Left lobe of liver (tissue), 2 donors: ENCODE data around the gene CRAT. TPM values are rescaled to one million over a fixed set of nuclear protein-coding genes. Genes with fewer than 3 reads are reported as not detected.
"Not testable (repeated sequence)": the region's sequence is repeated elsewhere in the genome, so short reads cannot be mapped to it uniquely, and the experiment has no call there.

Experiments used
- ATAC-seq: fragments of 200-7000 bp; cut with Tn5 transposase; one replicate; pipeline ENCODE4 v1.9.1; 2020; ENCODE audit warnings: mild to moderate bottlenecking, moderate library complexity
- DNase-seq: peaks from one replicate; pipeline ENCODE4 v3.0.0-alpha.2; 2020; ENCODE audit warnings: low spot score
- total RNA-seq: library from RNA; stranded (reverse); gene quantifications from one replicate; pipeline ENCODE4 v1.2.1, GENCODE V29; 2021
- donor health status: DM: no; HTN: no; CAD: no; lungs with moderate emphysema.
- donor health status: DM: no; HTN: yes; CAD: no.

CRAT gene
- total RNA-seq, 1 donor from 2014 or later: 105 TPM

GRCh38 chr9:129139233-129139992 is 28.8 kb upstream of the CRAT start:
- peak; percentile 78 for ATAC-seq
- peak; percentile 81 for DNase-seq

GRCh38 chr9:129138476-129139232 is 28.1 kb upstream of the CRAT start:
- ATAC-seq (peak; percentile 66), DNase-seq (peak; percentile 87)

- DNase-seq (no peak), ATAC-seq (no peak)
Observed at GRCh38 chr9:129138144-129138462, 27.5 kb upstream of the CRAT start.

DNA sequence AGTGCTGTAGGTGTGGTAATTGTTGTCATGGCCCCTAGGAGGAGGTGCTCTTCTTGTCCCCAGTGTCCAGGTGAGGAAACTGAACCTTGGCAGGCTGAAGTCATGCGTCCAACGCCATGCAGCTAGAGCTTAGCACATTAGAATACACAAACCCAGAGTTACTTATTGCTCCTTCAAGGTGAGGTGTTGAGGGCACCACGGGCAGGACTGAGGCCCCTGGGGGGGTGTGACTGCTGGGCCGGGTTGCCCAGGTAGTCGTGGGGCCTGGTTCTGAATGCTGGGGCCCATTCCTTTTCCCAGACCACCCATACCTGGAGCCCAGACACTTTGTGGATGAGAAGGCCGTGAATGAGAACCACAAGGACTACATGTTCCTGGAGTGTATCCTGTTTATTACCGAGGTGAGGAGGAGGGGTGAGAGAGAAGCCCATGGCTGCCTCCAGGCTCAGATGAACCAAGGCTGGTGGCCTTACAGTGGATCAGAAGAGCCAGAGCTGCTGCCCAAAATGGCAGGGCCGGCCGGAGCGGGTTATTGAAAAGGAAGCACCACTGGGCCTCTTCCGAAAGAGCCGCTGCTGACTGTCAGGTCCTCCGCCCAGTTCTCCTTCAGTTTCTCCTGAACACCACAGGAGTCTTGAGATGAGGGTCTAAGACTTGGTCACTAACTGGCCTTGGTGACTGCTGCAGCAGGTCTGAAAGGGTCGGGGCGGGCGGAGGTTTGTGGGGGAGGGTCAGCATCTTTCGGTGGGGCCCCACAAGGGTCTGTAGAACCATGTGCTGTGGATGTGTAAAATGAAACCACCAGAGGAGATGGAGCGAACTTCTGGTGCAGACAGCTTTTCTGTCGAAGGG is 26.9 kb upstream of the CRAT start:
- DNase-seq: no peak

GRCh38 chr9:129136446-129137035 is 25.9 kb upstream of the CRAT start:
- ATAC-seq (no peak), DNase-seq (no peak)

More for the DNA sequence above, 26.9 kb upstream of the CRAT start:
- ATAC-seq: no peak

GRCh38 chr9:129135476-129135875 is 24.9 kb upstream of the CRAT start:
- ATAC-seq (no peak), DNase-seq (no peak)

DNA sequence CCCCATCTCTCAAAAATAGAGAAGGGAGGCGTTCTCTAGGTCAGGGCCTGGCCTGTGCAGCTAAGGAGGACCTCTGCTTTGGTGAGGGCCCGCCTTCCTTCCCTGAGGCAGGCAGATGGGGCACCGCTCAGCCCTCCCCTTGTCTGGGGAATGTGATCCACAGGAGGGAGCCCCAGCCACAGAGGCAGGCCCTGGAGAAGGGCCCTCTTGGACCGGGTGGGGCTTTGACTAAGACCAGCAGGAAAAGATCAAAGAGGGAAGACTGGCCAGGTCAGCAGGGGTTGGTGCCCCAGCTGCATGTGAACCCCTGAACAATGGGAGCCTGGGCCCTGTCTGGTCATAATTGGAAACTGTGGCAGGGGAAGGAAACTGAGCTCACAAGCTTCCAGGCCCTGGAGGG is 22.5 kb upstream of the CRAT start:
- no peak for DNase-seq

GRCh38 chr9:129131300-129132145 is 20.9 kb upstream of the CRAT start:
- DNase-seq: peak; percentile 76
- ATAC-seq: peak; percentile 97

More for the DNA sequence above, 22.5 kb upstream of the CRAT start:
- no peak for ATAC-seq

DNA sequence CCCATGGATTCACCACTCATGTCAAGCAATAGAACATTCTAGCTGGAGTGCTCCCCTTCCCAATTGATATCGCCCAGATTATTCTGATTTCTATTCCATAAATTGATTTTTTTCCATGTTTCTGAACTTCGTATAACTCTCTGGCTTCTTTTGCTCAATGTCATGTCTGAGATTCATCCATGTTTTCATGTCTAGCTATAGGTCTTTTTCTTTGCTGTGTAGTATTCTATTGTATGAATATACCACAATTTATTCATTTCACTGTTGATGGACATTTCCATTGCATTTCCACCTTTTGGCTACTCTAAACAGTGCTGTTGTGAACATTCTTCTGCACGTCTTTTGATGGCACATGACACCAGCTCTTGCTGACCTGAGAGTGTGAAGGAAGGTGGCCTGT is 20.2 kb upstream of the CRAT start:
- ATAC-seq: no peak
- no peak for DNase-seq

DNA sequence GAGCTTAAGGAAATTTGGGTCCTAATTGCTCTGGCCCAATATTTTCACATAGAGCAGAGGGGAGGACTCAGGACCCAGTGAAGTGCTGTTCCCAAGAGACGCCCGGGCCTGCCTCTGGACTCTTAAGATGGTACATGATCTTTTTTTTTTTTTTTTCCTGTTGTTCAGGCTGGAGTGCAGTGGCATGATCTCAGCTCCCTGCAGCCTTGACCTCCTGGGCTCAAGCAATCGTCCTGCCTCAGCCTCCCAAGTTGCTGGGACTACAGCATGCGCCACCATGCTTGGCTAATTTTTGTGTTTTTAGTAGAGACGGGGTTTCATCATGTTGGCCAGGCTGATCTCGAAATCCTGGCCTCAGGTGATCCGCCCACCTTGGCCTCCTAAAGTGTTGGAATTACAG is 19.7 kb upstream of the CRAT start:
- ATAC-seq, DNase-seq: not testable (repeated sequence)

DNA sequence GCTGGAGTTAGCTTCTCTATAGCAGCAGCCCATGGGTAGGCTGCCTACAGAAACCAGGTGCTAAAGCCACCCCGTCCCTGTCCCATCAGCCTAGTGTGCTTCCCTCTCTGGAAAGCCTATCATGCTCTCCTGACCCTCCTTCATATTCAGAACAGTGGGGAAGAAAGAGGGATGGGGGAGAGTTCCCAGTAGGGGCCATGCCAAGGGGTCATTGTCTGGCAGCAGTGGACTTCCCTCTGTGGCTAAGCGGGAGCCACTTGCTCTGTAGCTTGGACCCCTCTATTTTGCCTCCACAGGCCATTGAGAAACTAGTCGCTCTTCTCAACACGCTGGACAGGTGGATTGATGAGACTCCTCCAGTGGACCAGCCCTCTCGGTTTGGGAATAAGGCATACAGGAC is 18.1 kb upstream of the CRAT start:
- no peak for DNase-seq
- ATAC-seq: no peak

DNA sequence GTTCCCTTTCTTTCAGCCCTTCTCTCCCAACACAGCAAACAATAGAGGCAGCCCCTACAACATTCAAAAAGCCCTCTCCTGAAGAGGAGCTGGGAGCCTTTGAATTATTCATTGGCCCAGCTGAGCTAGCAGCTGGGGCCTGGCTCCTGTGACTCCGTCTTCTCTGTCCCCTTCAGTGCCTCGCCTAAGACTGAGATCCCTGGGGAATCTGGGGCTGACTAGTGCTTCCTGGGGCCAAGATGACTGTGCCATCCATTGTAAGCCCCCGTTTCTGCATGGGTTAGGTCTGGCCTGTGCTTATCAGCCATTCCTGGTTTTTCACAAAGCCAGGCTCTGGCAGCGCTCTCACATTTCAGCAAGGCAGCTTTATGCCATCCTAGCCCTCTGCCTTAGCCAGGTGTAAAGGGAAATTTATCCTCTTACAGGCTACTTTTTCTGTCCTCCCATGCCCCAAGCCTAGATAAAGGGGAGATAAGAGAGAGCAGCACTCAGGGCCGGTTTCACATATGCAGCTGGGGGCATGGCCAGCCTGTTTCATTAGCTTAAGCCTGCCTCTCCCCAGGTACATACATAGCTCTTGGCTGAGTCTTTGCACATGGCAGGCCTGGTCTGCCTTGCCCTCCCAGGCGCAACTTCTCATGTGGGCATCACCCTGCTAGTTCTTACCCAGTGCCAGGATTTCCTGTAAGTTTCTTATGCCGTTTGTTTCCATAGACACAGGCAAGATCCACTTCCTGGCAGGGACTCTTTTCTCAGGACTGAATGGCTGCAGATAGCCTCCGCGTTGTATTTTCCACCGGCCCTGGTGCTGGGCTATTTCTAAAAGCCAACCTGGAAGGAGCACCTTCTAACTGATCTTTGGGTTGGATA is 16.4 kb upstream of the CRAT start:
- no peak for DNase-seq
- ATAC-seq: no peak

GRCh38 chr9:129125478-129125877 is 14.9 kb upstream of the CRAT start:
- DNase-seq (no peak), ATAC-seq (peak; percentile 52)

GRCh38 chr9:129124506-129125069 is 14.0 kb upstream of the CRAT start:
- DNase-seq (no peak), ATAC-seq (no peak)

GRCh38 chr9:129122976-129123375 is 12.4 kb upstream of the CRAT start:
- DNase-seq, ATAC-seq: not testable (repeated sequence)

- ATAC-seq (no peak), DNase-seq (no peak)
Observed at GRCh38 chr9:129122133-129122532, 11.5 kb upstream of the CRAT start.

GRCh38 chr9:129121483-129121882 is 10.9 kb upstream of the CRAT start:
- ATAC-seq: peak; percentile 47

DNA sequence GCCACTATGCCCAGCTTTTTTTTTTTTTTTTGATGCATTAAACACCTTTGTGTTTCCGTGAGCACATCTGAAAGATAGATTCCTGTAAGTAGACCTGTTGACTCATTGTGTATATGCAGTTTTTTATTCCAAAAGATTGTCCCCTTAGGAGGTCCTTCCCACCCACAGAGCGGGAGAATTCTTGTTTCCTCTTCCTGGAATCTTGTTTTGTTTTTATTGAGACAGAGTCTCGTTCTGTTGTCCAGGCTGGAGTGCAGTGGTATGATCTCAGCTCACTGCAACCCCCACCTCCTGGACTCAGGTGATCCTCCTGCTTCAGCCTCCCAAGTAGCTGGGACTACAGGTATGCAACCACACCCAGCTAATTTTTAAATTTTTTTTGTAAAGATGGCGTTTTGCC is 8.2 kb upstream of the CRAT start:
- ATAC-seq: no peak

More at GRCh38 chr9:129121483-129121882, 10.9 kb upstream of the CRAT start:
- DNase-seq: no peak

More for the DNA sequence above, 8.2 kb upstream of the CRAT start:
- no peak for DNase-seq
